OCI-LY7 (cell line): ENCODE measurements around the gene TENT5C.

Experiments used
- EZH2phosphoT487 ChIP-seq: fragments of 200-600 bp; sonication (generic); IDR thresholded peaks from 2 replicates; pipeline ENCODE4 v1.6.1; 2018; ENCODE audit warnings: low read depth, borderline replicate concordance, mild to moderate bottlenecking, mixed run types, antibody characterized with exemption, low read length, moderate library complexity, mixed read lengths
- TF ChIP-seq, protein P1 (sequence below): fragments of 200-600 bp; sonication (generic); conservative IDR thresholded peaks from 2 replicates; pipeline ENCODE4 v1.5.1; 2014; ENCODE audit warnings: mild to moderate bottlenecking, antibody characterized with exemption, low read length, moderate library complexity, mixed read lengths

DNA sequence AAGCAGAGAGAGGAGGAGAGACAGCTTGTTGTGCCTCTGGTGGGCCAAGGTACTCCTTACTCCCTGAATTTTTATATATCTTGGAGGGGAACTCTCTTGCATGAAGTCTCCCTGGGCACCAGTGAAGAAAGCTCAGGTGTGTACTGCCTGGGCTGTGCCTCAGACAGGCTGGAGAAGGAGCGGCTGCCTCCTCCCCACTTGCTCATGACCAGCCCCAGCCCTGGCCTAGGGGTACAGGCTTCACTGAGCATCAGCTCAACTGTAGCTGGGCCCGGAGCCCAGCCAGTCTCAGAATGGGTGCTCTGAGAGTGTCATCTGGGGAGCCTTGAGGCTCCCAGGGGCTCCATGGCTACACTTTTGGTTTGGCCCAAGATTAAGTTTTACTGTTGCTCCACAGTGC, 44.8 kb upstream of the TENT5C start:
- TF ChIP-seq, protein P1, sequence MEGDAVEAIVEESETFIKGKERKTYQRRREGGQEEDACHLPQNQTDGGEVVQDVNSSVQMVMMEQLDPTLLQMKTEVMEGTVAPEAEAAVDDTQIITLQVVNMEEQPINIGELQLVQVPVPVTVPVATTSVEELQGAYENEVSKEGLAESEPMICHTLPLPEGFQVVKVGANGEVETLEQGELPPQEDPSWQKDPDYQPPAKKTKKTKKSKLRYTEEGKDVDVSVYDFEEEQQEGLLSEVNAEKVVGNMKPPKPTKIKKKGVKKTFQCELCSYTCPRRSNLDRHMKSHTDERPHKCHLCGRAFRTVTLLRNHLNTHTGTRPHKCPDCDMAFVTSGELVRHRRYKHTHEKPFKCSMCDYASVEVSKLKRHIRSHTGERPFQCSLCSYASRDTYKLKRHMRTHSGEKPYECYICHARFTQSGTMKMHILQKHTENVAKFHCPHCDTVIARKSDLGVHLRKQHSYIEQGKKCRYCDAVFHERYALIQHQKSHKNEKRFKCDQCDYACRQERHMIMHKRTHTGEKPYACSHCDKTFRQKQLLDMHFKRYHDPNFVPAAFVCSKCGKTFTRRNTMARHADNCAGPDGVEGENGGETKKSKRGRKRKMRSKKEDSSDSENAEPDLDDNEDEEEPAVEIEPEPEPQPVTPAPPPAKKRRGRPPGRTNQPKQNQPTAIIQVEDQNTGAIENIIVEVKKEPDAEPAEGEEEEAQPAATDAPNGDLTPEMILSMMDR: no peak
- no peak for TF ChIP-seq EZH2phosphoT487
